Tibial artery (tissue), 4 donors: ENCODE results near the gene PRR18.

Experiments
- DNase-seq, 2 donors: peaks; one replicate each; pipeline ENCODE4 v3.0.0-alpha.2; 2019
- H3K27ac ChIP-seq, 2 donors: fragments of 200-600 bp; sonication (generic) in 1 of 2; 1 replicate in 1 of 2; 2 replicates in 1 of 2; pipeline ENCODE4 v1.5.1; 2018 to 2019; ENCODE audit warnings: mild to moderate bottlenecking in 1 of 2
- H3K27me3 ChIP-seq, 2 donors: fragments of 200-600 bp; sonication (generic) in 1 of 2; one replicate each; pipeline versions ENCODE4 v1.5.1 to v1.6.0; 2016 to 2019
- H3K36me3 ChIP-seq, 3 donors: fragments of 200-600 bp; sonication (generic) in 2 of 3; one replicate each; pipeline ENCODE4 v1.5.1; 2016 to 2019; ENCODE audit warnings: mild to moderate bottlenecking in 2 of 3
- H3K4me1 ChIP-seq, 4 donors: fragments of 200-600 bp; sonication (generic) in 2 of 4; 1 replicate in 3 of 4; 2 replicates in 1 of 4; pipeline ENCODE4 v1.5.1; 2016 to 2019
- H3K4me3 ChIP-seq, 2 donors: fragments of 200-600 bp; sonication (generic) in 1 of 2; 1 replicate in 1 of 2; 2 replicates in 1 of 2; pipeline ENCODE4 v1.5.1; 2018 to 2019; ENCODE audit warnings: mild to moderate bottlenecking in 2 of 2
- H3K9me3 ChIP-seq, 3 donors: fragments of 200-600 bp; sonication (generic) in 1 of 3; one replicate each; pipeline ENCODE4 v1.5.1; 2016 to 2019
- intact Hi-C: fragments of 100-400 bp; cut with DNase I; formaldehyde crosslinking; loops from one replicate; pipeline ENCODE4 v1.15.0; 2023; ENCODE audit warnings: low total_unique reads
- TF ChIP-seq, protein P1 (sequence below), 2 experiments: fragments of 200-600 bp in 1 of 2; fragments of 450-650 bp in 1 of 2; IDR thresholded peaks; one replicate each; pipeline ENCODE4 v1.5.1; 2017 to 2019; ENCODE audit warnings: antibody characterized with exemption in 2 of 2, mild to moderate bottlenecking in 1 of 2, moderate library complexity in 1 of 2

The PRR18 gene

DNA sequence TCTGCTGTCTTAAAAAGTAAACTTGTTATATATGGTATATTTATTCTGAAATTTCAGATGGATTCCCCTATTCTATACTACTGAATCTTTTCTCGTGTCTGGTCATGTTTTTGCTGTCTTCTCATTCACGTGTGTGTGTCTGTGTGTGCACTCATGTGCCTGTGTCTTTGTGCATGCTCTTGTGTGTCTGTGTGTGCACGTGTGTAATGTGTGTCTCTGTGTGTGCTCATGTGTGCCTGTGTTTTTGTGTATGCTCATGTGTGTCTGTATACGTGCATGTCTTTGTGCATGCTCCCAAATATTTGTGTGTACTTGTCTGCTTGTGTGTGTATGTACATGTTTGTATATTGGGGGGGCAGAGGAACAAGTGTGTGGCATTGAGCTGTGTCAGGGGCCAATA, 34.0 kb downstream of the PRR18 start:
- Histone ChIP-seq H3K27ac (no peak overlapping the region), H3K36me3 (no peaks in the 10 kb centered on the region), H3K4me1 (peaks cover 0 to 10% (median 1%) of the 10 kb centered on the region in 4 donors), H3K27me3 (peaks cover 0 to 36% of the 10 kb centered on the region in 2 donors), H3K4me3 (no peak overlapping the region), H3K9me3 (no peaks in the 10 kb centered on the region)
- TF ChIP-seq, protein P1, sequence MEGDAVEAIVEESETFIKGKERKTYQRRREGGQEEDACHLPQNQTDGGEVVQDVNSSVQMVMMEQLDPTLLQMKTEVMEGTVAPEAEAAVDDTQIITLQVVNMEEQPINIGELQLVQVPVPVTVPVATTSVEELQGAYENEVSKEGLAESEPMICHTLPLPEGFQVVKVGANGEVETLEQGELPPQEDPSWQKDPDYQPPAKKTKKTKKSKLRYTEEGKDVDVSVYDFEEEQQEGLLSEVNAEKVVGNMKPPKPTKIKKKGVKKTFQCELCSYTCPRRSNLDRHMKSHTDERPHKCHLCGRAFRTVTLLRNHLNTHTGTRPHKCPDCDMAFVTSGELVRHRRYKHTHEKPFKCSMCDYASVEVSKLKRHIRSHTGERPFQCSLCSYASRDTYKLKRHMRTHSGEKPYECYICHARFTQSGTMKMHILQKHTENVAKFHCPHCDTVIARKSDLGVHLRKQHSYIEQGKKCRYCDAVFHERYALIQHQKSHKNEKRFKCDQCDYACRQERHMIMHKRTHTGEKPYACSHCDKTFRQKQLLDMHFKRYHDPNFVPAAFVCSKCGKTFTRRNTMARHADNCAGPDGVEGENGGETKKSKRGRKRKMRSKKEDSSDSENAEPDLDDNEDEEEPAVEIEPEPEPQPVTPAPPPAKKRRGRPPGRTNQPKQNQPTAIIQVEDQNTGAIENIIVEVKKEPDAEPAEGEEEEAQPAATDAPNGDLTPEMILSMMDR (IDR thresholded peaks at IDR 0.05), result no peak
- intact Hi-C loops, result loop anchor here (5.0 kb wide), 1 partner anchor 487 kb away; no protein-coding TSS in a partner anchor
- no peak for DNase-seq

DNA sequence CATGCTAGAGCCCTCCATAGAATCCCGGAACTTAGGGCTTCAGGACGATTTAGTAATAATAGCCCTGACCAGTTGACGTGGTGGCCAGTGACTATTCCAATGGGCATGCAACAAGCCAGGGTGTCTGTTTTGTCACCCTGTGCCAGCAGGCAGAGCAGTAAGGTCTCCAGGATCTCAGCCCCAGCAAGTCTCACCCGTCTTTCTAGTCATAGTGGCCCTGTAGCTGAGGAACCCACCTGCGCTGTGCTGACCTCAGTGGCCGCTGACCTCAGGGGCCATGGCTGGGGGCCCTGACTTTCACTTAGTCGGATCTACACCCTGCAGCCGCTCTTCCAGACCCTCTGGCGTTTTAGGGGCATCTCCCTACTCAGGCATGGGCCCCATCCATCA, 36.8 kb downstream of the PRR18 start:
- H3K4me1 ChIP-seq, result peaks cover 0 to 4% (median 1%) of the 10 kb centered on the region in 4 donors
- DNase-seq, result no peak
- H3K27me3 ChIP-seq, result peaks cover 0 to 40% of the 10 kb centered on the region in 2 donors
- H3K4me3 ChIP-seq, result no peak overlapping the region
- no peak overlapping the region for H3K27ac ChIP-seq
- intact Hi-C loops, result loop anchor here (5.0 kb wide), 1 partner anchor 484 kb away; no protein-coding TSS in a partner anchor
- no peaks in the 10 kb centered on the region for H3K36me3 ChIP-seq
- TF ChIP-seq, protein P1 (IDR thresholded peaks at IDR 0.05), result no peak
- H3K9me3 ChIP-seq, result no peaks in the 10 kb centered on the region

DNA sequence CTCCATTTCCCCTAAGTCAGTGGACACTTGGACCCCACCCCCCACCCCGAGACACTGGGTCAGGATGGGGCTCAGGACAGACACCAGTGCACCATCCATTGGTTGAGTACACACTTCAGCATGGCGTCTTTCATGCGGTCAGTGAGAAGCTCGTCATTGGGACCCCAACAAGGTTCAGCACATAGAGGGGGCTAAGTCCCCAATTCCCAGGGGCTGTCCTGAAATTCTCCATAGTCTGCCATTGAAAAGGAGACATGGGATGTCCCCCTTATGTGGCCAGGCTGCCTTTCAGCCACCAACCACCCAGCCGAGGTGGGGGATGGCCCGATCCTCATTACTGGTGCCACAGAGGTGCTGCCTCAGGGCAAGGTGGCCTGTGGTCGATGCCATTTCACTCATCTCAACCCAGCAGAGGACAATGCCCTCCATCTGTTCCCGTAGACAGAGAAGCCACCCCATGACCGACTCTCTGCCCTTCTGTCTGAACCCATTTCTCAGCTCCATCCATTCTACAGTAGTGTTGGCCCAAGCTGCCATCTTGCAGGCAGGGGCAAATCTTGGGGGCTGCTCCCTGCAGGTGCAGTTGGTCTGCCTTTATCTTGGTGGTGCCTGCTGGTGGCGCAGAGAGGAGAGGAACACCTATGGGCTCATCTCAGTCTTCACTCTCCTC, 37.4 kb downstream of the PRR18 start:
- intact Hi-C loops, result loop anchor here (5.0 kb wide), 1 partner anchor 484 kb away; no protein-coding TSS in a partner anchor
- H3K36me3 ChIP-seq, result no peaks in the 10 kb centered on the region
- no peak overlapping the region for H3K27ac ChIP-seq
- no peak overlapping the region for H3K4me3 ChIP-seq
- DNase-seq, result no peak
- TF ChIP-seq, protein P1 (IDR thresholded peaks at IDR 0.05), result no peak
- peaks cover 0 to 4% (median under 1%) of the 10 kb centered on the region in 4 donors for H3K4me1 ChIP-seq
- H3K9me3 ChIP-seq, result no peaks in the 10 kb centered on the region
- H3K27me3 ChIP-seq, result peaks cover 0 to 39% of the 10 kb centered on the region in 2 donors

GRCh38 chr6:166269301-166270039, 38.7 kb downstream of the PRR18 start:
- DNase-seq, result no peak
- Histone ChIP-seq H3K27ac (no peak overlapping the region), H3K36me3 (no peaks in the 10 kb centered on the region), H3K9me3 (no peaks in the 10 kb centered on the region), H3K4me3 (no peak overlapping the region), H3K4me1 (no peaks in the 10 kb centered on the region), H3K27me3 (peaks cover 0 to 25% of the 10 kb centered on the region in 2 donors)
- intact Hi-C loops, result loop anchor here (5.0 kb wide), 1 partner anchor 482 kb away; no protein-coding TSS in a partner anchor
- TF ChIP-seq, protein P1 (IDR thresholded peaks at IDR 0.05), result no peak

- intact Hi-C loops, result no loop called here
- no peak overlapping the region for H3K4me3 ChIP-seq
- TF ChIP-seq, protein P1 (IDR thresholded peaks at IDR 0.05), result no peak
- no peaks in the 10 kb centered on the region for H3K4me1 ChIP-seq
- H3K27ac ChIP-seq, result no peak overlapping the region
- no peak for DNase-seq
- no peaks in the 10 kb centered on the region for H3K9me3 ChIP-seq
- H3K27me3 ChIP-seq, result peaks cover 0 to 25% of the 10 kb centered on the region in 2 donors
- H3K36me3 ChIP-seq, result no peaks in the 10 kb centered on the region
Observed at GRCh38 chr6:166268431-166268830, 39.8 kb downstream of the PRR18 start.
